ENCODE results near the gene OR2B6.
"Not testable (repeated sequence)": the region's sequence is repeated elsewhere in the genome, so short reads cannot be mapped to it uniquely, and the experiment has no call there.

GRCh38 chr6:27929930-27930329 is 27.1 kb upstream of the OR2B6 start:
- TF ChIP-seq CTCF (conservative IDR thresholded peaks at IDR 0.05); ZFX (IDR thresholded peaks at IDR 0.05): not testable (repeated sequence)

All from C4-2B (cell line).